Posterior vena cava (tissue), 2 donors: Measurements from ENCODE around the gene METRN. TPM values are rescaled to one million over a fixed set of nuclear protein-coding genes. Genes with fewer than 3 reads are reported as not detected.
"Not testable (repeated sequence)": the region's sequence is repeated elsewhere in the genome, so short reads cannot be mapped to it uniquely, and the experiment has no call there.

Experiments
- DNase-seq: peaks from one replicate; pipeline ENCODE4 v3.0.0-alpha.2; 2020; ENCODE audit warnings: low spot score
- intact Hi-C, 2 donors: fragments of 100-400 bp; cut with DNase I; formaldehyde crosslinking; loops; one replicate each; pipeline versions ENCODE4 v1.14.1 to v1.14.2; 2022 to 2023
- total RNA-seq, 2 donors: library from RNA; stranded (reverse); fragmentation: NEBNext Ultra II Directional; extraction: Animal tissue kit (Norgen Biotek cat#: 25700); gene quantifications; one replicate each; pipeline ENCODE4 v1.2.1, GENCODE V29; 2021
- donor health status: DM: yes; HTN: yes; CAD: no.
- donor health status: DM: yes; HTN: yes; CAD: no.

The METRN gene
- total RNA-seq, 2 donors from 2014 or later: 21.6 to 24.9 TPM

DNA sequence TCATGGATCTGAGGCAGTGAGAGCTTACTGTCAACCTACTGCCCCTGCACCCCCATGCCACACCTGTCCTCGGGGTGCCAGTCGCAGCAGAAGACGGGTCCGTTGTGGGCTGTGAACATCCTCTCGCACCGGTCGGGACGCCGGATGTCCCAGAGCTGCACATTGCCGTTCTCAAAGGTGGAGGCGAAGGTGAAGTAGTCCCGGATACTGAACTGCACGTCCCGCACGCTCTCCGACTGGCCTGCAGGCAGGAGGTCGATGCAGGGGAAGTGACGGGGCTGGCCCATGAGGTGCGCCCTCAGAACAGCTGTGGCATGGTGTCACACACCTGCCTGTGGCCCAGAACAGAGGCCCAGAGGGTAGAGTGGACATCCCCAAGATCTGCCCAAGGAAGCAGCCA lies 27.4 kb upstream of the METRN start:
- DNase-seq: no peak
- intact Hi-C loops: no loop called here

- no peak for DNase-seq
- intact Hi-C loops: no loop called here
These were observed 25.6 kb upstream of the METRN start for GRCh38 chr16:689175-689897.

GRCh38 chr16:691242-691641 lies 23.7 kb upstream of the METRN start:
- intact Hi-C loops, DNase-seq: not testable (repeated sequence)

DNA sequence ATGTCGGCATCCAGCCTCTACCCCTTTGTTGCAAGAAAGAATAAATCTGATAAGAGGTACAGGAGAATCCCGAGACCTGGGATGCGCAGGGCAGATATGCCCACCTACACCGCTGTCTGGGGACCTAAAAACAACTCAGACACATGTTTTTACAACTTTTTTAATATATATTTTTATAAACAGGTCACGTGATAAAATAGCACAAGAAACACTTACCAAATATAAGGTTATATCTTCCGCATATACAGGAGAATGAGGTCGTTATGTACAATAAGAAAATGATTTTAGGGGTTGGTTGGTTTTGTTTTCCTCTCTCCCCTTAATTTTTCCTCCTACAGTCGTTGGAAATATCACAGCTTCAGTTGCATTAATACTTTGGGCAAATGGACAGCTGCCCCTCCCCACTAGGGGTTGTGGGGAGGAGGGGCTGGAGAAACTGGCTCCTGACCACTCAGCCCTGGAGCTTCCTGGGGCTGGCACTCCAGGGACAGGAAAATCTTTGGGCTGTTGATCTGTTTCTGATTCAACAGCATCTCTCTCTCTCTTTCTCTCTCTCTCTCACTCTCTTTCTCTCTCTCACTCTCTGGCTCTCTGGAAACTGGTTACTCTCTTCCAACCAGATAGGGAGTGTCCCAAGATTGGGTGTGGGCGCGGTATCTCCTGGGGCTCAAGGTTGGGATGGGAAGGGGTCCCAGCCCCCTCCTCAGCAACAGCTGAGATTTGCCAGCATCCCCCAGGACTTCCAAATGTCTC lies 22.4 kb upstream of the METRN start:
- DNase-seq: no peak
- intact Hi-C loops: no loop called here

DNA sequence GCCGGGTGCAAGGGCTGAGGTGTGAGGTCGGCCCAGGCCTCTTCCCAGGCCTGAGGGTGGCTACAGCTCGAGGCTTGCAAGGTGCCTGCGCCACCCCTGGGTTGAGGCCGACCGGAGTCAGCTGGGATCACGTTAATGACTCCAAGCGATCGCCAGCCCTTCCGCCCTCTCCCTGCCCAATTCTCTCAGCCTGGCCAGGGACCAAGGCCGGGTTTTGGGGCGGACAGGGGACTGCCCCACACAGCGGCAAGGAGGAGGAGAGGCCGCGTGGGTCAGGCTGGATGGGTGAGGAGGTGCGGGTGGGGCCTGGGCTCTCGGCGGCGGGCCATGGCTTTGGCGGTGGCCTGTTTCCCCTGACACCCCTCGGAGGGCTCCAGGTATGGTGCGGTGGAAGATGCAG lies 21.6 kb upstream of the METRN start:
- DNase-seq: no peak
- intact Hi-C loops: no loop called here

- no peak for DNase-seq
- intact Hi-C loops: no loop called here
These were observed 21.2 kb upstream of the METRN start for GRCh38 chr16:693766-694165.

GRCh38 chr16:694187-694862 lies 20.6 kb upstream of the METRN start:
- intact Hi-C loops: no loop called here
- no peak for DNase-seq

- intact Hi-C loops: no loop called here
- DNase-seq: no peak
These were observed 20.0 kb upstream of the METRN start for GRCh38 chr16:694863-695354.

GRCh38 chr16:695355-696089 lies 19.4 kb upstream of the METRN start:
- intact Hi-C loops: no loop called here
- DNase-seq: no peak

GRCh38 chr16:698911-699671 lies 15.8 kb upstream of the METRN start:
- DNase-seq: no peak
- intact Hi-C loops: no loop called here

DNA sequence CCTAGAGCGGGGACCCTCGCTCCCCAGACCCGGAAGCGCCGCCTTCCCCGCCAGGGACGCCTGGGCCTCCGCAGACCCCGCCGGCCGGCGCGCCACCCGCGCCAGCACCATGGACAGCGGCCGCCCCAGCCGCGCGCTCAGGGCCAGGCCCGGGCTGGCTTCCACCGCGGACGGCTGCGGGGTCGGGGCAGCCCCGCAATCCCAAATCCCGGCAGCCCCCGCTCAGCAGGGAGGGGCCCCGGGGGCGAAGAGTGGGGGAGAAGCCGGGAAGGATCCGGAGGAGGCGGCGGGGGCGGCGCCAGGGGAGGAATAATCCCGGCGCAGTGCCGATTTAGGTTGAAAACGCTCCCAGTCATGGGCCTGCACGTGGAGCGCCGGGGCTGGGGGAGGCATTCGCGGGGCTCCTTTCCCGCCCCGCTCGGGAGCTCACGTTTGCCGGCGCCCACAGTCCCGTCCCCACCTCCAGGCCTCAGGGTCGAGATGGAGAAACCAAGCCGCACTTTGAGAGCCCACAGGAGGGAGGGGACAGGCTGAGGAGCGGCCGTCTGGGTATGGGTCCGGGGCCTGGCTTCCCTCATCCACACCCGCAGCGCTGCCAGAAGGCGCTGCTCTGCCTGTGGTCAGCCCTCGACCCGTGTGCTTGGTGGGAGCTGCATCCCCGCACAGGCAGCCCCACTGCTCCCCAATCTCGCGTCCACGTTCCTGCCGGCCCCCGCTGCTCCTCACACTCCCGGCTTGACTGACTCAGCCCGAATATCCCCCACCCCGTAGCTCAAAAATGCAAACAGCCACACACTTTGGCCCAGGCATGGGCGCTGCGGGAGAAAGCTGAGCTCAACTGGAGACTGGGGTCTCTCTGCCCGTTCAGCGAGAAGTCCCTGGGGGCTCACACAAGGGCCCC lies 14.0 kb upstream of the METRN start:
- DNase-seq: no peak
- intact Hi-C loops: no loop called here

GRCh38 chr16:702341-702740 lies 12.6 kb upstream of the METRN start:
- intact Hi-C loops: no loop called here

GRCh38 chr16:703406-703805 lies 11.5 kb upstream of the METRN start:
- intact Hi-C loops: no loop called here
- DNase-seq: no peak

More at GRCh38 chr16:702341-702740, 12.6 kb upstream of the METRN start:
- DNase-seq: no peak

GRCh38 chr16:704047-704446 lies 10.9 kb upstream of the METRN start:
- intact Hi-C loops: loop anchor here in 1 of 2 donors (1.0 kb wide), 1 partner anchor 298 kb away; no protein-coding TSS in a partner anchor
- no peak for DNase-seq

DNA sequence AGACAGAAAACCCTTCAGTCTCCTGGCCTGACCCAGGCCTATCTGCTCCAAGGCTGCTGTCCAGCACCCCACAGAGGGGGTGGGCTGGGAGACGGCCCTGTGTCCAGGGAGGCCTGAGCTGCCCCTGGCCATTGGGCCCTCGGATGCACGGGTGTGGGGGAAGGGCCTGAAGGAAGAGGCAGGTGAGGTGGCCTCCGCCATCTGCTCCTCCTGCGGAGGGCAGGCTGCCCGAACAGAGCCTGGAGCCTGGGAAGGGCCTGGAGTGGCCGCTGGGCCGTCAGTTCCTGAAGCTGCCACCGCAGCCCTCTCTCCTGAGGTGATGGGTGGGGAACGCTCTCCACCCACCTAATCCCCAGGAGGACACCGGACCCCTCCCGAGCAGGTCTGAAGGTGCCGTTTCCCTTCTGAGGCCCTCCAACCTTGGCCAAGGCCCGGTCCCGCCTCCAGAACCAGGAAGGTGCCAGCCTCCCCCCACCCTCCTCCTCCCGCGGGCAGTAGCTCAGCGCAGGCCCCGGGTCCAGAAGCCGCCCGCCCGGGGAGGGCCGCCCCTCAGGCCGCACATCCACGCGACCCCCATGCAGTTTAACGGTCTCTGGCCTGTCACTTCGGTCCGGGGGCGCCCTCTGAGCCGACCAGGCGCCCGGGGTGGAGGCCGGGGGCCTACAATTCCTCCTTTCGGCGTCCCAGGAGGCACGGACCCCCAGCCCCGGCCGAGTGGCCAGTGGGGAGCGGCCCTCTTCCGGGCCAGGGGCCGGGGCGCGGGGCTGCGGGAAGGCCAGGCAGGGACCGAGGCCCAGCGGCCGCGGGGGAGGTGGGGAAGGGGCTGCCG lies 10.2 kb upstream of the METRN start:
- intact Hi-C loops: loop anchor here in 1 of 2 donors (1.0 kb wide), 1 partner anchor 298 kb away; no protein-coding TSS in a partner anchor
- DNase-seq: no peak

- intact Hi-C loops: no loop called here
- no peak for DNase-seq
These were observed 9.3 kb upstream of the METRN start, which contains the start of gene FBXL16 for GRCh38 chr16:705431-706188. TSS of gene FBXL16 (minus strand) at chr16:705801. CDS start at chr16:697405, 8,396 bp downstream.
